ENCODE data around the gene ZBTB39. TPM values are rescaled to one million over a fixed set of nuclear protein-coding genes. Genes with fewer than 3 reads are reported as not detected.
A peak's percentile ranks its signal among the peaks of the same experiment; 100 is the strongest.

The ZBTB39 gene
- total RNA-seq, 1 experiment from 2014 or later, result 5.8 TPM

DNA sequence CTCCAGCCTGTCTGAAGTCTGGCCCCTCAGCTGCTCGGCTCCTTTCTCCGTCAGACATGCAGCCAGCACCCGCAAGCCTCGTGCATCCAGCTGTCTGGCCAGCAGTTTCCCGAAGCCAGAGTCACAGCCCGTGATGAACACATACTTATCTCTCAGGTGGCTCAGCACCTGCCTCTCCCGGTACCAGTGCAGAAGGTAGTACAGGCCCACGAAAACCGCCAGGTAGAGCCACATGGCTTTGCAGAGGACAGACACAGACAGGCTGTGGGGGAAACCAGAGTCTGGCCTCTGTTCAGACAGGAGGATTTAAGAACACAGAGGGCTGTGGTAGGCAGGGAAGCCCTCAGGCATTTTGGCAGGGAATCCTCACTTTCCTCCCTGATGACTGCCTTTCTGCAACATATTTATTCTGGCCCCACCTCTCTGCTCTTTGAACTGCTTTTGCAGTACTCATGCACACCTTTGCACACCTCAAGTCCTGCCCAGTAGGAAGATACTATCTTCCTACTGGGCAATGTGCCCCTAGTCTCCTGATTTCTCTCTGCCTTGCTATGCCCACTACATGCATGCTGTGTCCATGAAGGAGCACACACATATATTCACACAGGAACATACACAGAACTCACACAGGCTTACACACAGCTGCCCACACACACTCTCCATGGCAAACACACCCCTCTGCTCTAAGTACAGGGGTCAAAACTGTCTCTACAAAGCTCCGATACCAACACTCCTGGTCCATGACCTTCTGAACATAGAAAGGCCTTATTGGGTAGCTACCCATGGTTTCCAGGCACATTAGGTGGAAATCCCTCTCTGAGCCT is 48.9 kb downstream of the ZBTB39 start, which contains the start of gene RDH16:
Gene RDH16 (minus strand): TSS at position 380 of the 824 bp plus-strand sequence. CDS start 146 bp downstream, at position 234.
- ChIA-PET POLR2A (no interaction called here), CTCF (no interaction called here)
- H3K9me3 ChIP-seq (ENCODE audit: control insufficient read depth, insufficient read depth, low read depth, low read length), result no peaks in the 10 kb centered on the region
- no peaks in the 10 kb centered on the region for H3K36me3 ChIP-seq (ENCODE audit: control insufficient read depth, insufficient read depth, low read length)
- in situ Hi-C loops (cut with HindIII; ENCODE audit: low pct_unique_long_range_greater_than_20kb, low sequenced_read_pairs), result no loop called here
- no TSS peak for BruUV-seq (replicated peaks)
- no peak for TF ChIP-seq REST (IDR thresholded peaks at IDR 0.05; ENCODE audit: insufficient read depth in 1 of 2, low read depth in 2 of 2, low read length in 1 of 2)
- no peak for TF ChIP-seq POLR2AphosphoS5 (IDR thresholded peaks at IDR 0.05; ENCODE audit: low read depth, low read length)
- TF ChIP-seq SIN3A (IDR thresholded peaks at IDR 0.05; ENCODE audit: borderline replicate concordance, insufficient read depth, low read depth, low read length), result no peak
- TF ChIP-seq TCF7L2 (IDR thresholded peaks at IDR 0.05; ENCODE audit: low read depth, low read length), result no peak
- TF ChIP-seq CTCF (IDR thresholded peaks at IDR 0.05), result no peak
- ATAC-seq (peak; percentile 12; the same call in 1 of the 2 replicates), DNase-seq (ENCODE audit: low read depth, low spot score) (no peak)
- H3K27me3 ChIP-seq (ENCODE audit: control insufficient read depth, insufficient read depth, low read length), result peaks cover 14% of the 10 kb centered on the region
- intact Hi-C loops (cut with micrococcal nuclease; ENCODE audit: unreplicated experiment), result no loop called here
- H3K4me1 ChIP-seq (ENCODE audit: control insufficient read depth, insufficient read depth, low read length), result no peaks in the 10 kb centered on the region
- no peak within 1 kb of the TSS for H3K4me3 ChIP-seq (ENCODE audit: low read depth in 2 of 2, low read length in 2 of 2)
- H3K27ac ChIP-seq (ENCODE audit: low read length), result no peak within 1 kb of the TSS

DNA sequence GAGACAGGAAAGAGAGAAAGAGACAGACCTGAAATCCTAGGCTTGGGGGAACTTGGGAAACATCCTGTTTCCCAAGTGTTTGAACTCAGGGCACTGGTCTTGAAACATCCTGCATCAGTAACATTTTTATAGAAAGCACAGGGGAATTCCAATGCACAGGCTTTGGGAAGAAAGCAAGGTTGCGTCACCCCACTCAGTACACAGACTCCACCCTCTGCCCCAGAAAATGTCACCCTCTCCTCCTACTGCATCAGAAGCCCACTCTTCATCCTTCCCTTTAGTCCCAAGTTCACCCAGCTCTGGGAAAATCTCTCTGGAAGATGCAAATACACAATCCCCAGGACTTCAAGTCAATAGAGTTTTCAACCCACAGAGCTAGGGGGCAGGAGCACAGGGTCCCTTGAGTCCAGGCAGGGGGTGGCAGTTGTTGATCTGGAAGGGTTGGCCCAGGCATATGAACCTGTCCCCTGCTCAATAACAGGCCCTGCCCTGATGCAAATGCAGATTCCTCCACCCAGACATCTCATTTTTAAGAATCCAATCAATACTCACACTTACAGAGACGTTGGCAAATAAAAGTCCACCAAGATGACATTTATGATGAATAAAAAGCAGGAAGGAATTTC is 50.6 kb downstream of the ZBTB39 start:
- no TSS peak for BruUV-seq (replicated peaks)
- intact Hi-C loops (cut with micrococcal nuclease; ENCODE audit: unreplicated experiment), result no loop called here
- ChIA-PET POLR2A (no interaction called here), CTCF (no interaction called here)
- TF ChIP-seq TCF7L2 (IDR thresholded peaks at IDR 0.05; ENCODE audit: low read depth, low read length), result no peak
- no peak for TF ChIP-seq CTCF (IDR thresholded peaks at IDR 0.05)
- TF ChIP-seq SIN3A (IDR thresholded peaks at IDR 0.05; ENCODE audit: borderline replicate concordance, insufficient read depth, low read depth, low read length), result no peak
- TF ChIP-seq POLR2AphosphoS5 (IDR thresholded peaks at IDR 0.05; ENCODE audit: low read depth, low read length), result no peak
- TF ChIP-seq REST (IDR thresholded peaks at IDR 0.05; ENCODE audit: insufficient read depth in 1 of 2, low read depth in 2 of 2, low read length in 1 of 2), result no peak
- H3K27ac ChIP-seq (ENCODE audit: low read length), result no peak overlapping the region
- no peaks in the 10 kb centered on the region for H3K9me3 ChIP-seq (ENCODE audit: control insufficient read depth, insufficient read depth, low read depth, low read length)
- peaks cover 14% of the 10 kb centered on the region for H3K27me3 ChIP-seq (ENCODE audit: control insufficient read depth, insufficient read depth, low read length)
- in situ Hi-C loops (cut with HindIII; ENCODE audit: low pct_unique_long_range_greater_than_20kb, low sequenced_read_pairs), result no loop called here
- no peaks in the 10 kb centered on the region for H3K36me3 ChIP-seq (ENCODE audit: control insufficient read depth, insufficient read depth, low read length)
- H3K4me3 ChIP-seq (ENCODE audit: low read depth in 2 of 2, low read length in 2 of 2), result no peak overlapping the region
- ATAC-seq (no peak), DNase-seq (ENCODE audit: low read depth, low spot score) (no peak)
- no peaks in the 10 kb centered on the region for H3K4me1 ChIP-seq (ENCODE audit: control insufficient read depth, insufficient read depth, low read length)
